ENCODE data around the gene SCARB2. TPM values are rescaled to one million over a fixed set of nuclear protein-coding genes. Genes with fewer than 3 reads are reported as not detected.

SCARB2 gene
- total RNA-seq, 4 donors from 2014 or later: 126 to 219 (median 143) TPM

- TF ChIP-seq EP300 (IDR thresholded peaks at IDR 0.05) (no peak), CTCF (IDR thresholded peaks at IDR 0.05) (no peak), POLR2A (IDR thresholded peaks at IDR 0.05) (no peak)
- DNase-seq (ENCODE audit: low spot score in 2 of 2): no peak
- H3K4me1 ChIP-seq: peaks cover 0 to 17% (median 0%) of the 10 kb centered on the region in 4 donors
- H3K27me3 ChIP-seq: no peaks in the 10 kb centered on the region
- H3K27ac ChIP-seq: no peak overlapping the region
- H3K36me3 ChIP-seq: peaks cover 0 to 60% (median 15%) of the 10 kb centered on the region in 3 donors
- 93 to 97% methylated on average over 1 of the region's 1 CpG for WGBS, 2 donors
- no peaks in the 10 kb centered on the region for H3K9me3 ChIP-seq
- H3K4me3 ChIP-seq: no peak overlapping the region
Measured at GRCh38 chr4:76175336-76175735, 38.3 kb downstream of the SCARB2 start.

- Histone ChIP-seq H3K27me3 (no peaks in the 10 kb centered on the region), H3K27ac (no peak overlapping the region), H3K4me3 (no peak overlapping the region), H3K36me3 (peaks cover 0 to 71% (median 19%) of the 10 kb centered on the region in 3 donors), H3K4me1 (peaks cover 0 to 12% (median 0%) of the 10 kb centered on the region in 4 donors), H3K9me3 (no peaks in the 10 kb centered on the region)
- 90 to 92% methylated on average over 6 of the region's 6 CpGs for WGBS, 2 donors
- no peak for TF ChIP-seq POLR2A (IDR thresholded peaks at IDR 0.05)
- no peak for TF ChIP-seq EP300 (IDR thresholded peaks at IDR 0.05)
- TF ChIP-seq CTCF (IDR thresholded peaks at IDR 0.05): no peak
- DNase-seq (ENCODE audit: low spot score in 2 of 2): no peak
Measured at GRCh38 chr4:76174216-76174615, 39.4 kb downstream of the SCARB2 start.

- H3K9me3 ChIP-seq: no peaks in the 10 kb centered on the region
- no peak overlapping the region for H3K27ac ChIP-seq
- peaks cover 0 to 90% (median 19%) of the 10 kb centered on the region in 3 donors for H3K36me3 ChIP-seq
- no peak overlapping the region for H3K4me3 ChIP-seq
- 96 to 100% methylated on average over 3 of the region's 3 CpGs for WGBS, 2 donors
- H3K27me3 ChIP-seq: no peaks in the 10 kb centered on the region
- H3K4me1 ChIP-seq: no peaks in the 10 kb centered on the region
- DNase-seq (ENCODE audit: low spot score in 2 of 2): no peak
- TF ChIP-seq POLR2A (IDR thresholded peaks at IDR 0.05): no peak
- TF ChIP-seq CTCF (IDR thresholded peaks at IDR 0.05): no peak
- no peak for TF ChIP-seq EP300 (IDR thresholded peaks at IDR 0.05)
Measured at GRCh38 chr4:76168688-76169087, 44.9 kb downstream of the SCARB2 start.

GRCh38 chr4:76166480-76166879, 47.1 kb downstream of the SCARB2 start:
- no peak overlapping the region for H3K4me3 ChIP-seq
- H3K27ac ChIP-seq: no peak overlapping the region
- no peak for DNase-seq (ENCODE audit: low spot score in 2 of 2)
- 83 to 91% methylated on average over 3 of the region's 3 CpGs for WGBS, 2 donors
- H3K27me3 ChIP-seq: no peaks in the 10 kb centered on the region
- no peak for TF ChIP-seq CTCF (IDR thresholded peaks at IDR 0.05)
- TF ChIP-seq EP300 (IDR thresholded peaks at IDR 0.05): no peak
- TF ChIP-seq POLR2A (IDR thresholded peaks at IDR 0.05): no peak
- no peaks in the 10 kb centered on the region for H3K4me1 ChIP-seq
- no peaks in the 10 kb centered on the region for H3K9me3 ChIP-seq
- peaks cover 0 to 91% (median 13%) of the 10 kb centered on the region in 3 donors for H3K36me3 ChIP-seq

DNA sequence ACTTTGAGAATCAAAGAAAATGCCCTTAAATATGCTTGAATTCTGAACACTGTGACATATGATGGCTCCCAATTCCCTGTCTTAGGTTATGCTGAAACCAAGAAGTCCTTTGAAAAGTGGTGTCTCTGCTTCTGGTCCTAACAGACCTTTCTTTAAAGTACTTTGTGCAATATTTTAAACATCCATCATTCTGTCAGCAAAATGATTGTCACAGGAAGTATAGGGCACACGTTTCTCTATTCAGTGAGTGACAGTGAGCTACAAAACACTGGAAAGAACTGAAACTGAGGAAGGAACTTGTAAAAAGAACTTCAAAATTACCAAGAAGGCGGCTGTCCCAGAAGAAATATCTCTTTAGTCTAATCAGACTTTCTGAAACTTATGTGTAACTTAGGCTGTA, 53.3 kb downstream of the SCARB2 start:
- Histone ChIP-seq H3K27me3 (no peaks in the 10 kb centered on the region), H3K4me1 (no peaks in the 10 kb centered on the region), H3K4me3 (no peak overlapping the region), H3K9me3 (no peaks in the 10 kb centered on the region), H3K27ac (no peak overlapping the region), H3K36me3 (peaks cover 0 to 73% (median 6%) of the 10 kb centered on the region in 3 donors)
- no peak for DNase-seq (ENCODE audit: low spot score in 2 of 2)
- TF ChIP-seq POLR2A (IDR thresholded peaks at IDR 0.05): no peak
- no peak for TF ChIP-seq CTCF (IDR thresholded peaks at IDR 0.05)
- TF ChIP-seq EP300 (IDR thresholded peaks at IDR 0.05): no peak
- WGBS, 2 donors: 40 to 42% methylated on average over 2 of the region's 2 CpGs

All from tibial nerve (tissue), 4 donors.